ENCODE data around the gene TNNT2.

The TNNT2 gene

DNA sequence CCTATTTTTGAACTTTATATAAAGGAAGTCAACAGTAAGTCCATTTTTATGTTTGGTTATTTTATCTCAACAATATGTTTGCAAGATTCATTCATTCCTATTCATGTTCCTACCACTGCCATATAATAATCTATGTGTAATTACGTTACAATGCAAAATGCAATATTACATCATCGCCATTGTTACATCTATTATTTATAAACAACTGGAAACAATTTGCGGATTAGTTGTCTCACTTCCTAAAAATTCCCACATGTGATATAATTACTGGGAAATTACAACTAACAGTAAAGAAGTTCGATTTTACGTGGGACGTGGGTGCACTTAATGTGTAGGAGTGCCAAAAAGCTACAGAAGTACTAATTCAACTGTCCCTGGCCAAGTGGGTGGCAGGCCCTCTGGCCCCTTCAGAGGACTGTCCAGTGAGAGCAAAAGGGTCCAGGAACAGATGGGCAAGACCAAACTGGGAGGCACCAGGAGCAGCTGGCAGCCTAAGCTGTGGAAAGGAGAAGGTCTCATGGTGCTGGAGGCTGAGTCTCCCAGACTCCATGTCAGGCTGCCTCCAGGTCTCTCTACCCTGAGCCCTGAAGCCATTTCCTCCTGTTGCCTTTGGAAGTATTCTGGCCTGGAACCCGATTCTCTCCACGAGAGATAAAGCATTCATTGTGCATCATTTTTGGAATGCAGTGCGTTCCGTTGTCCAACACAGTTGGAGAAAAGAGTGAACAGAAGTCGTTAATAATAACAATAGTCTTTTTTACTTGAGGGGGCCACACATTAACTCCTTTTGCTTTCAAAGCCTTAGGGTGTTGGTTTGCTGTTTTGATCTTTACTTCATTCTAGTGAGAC lies 42.9 kb downstream of the TNNT2 start:
- DNase-seq (ENCODE audit: low read depth) = no peak

DNA sequence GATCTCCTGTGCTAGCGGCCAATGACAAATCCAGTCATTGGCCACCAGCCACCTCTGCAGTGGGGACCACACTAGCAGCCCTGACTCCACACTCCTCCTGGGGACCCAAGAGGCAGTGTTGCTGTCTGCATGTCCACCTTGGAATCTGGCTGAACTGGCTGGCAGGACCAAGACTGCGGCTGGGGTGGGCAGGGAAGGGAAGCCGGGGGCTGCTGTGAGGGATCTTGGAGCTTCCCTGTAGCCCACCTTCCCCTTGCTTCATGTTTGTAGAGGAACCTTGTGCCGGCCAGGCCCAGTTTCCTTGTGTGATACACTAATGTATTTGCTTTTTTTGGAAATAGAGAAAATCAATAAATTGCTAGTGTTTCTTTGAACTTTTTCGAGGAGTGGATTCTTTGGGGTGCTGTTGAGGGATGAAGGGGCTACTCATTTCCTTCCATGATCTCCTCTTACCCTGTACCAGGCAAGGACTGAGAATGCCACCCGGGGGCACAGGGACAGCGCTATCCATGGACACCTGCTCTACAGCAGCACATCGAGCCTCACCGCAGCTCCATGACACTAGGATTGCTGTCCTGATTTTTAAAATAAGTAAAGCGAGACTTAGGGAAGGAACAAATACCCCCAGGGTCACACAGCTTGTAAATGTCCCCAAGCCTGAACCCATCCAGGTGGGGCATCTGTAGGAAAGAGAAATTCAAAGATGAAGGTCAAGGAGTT lies 44.7 kb downstream of the TNNT2 start:
- no peak for DNase-seq (ENCODE audit: low read depth)

DNA sequence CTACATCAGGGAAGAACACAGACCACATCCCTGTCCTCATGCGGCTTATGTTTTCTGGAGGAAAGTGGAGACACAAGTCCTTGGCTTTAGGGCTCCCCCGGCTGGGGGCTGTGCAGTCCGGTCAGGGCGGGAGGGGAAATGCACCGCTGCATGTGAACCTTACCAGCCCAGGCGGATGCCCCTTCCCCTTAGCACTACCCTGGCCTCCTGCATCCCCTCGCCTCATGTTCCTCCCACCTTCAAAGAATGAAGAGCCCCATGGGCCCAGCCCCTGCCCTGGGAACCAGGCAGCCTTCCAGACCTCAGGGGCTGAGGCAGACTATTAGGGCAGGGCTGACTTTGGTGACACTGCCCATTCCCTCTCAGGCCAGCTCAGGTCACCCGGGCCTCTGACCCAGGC lies 45.5 kb downstream of the TNNT2 start:
- no peak for DNase-seq (ENCODE audit: low read depth)

DNA sequence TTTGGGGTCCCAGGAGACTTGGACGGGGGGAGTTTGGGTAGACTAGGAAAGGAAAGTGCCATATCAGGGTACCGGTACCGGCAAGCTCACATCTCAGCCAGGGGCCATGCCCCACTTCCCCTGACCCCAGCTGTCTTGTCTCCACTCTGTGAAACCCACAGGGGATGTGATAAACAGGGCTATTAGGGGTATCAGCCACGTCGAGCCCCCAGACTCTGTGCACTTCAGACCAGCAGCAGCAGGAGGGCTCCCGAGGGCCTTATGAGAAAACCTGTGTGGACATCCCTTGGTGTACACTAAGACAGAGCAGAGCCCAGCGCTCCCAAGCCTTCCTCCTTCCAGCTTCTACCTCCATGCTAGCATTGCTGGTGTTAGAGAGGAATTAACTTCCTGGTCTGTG lies 46.3 kb downstream of the TNNT2 start:
- no peak for DNase-seq (ENCODE audit: low read depth)

DNA sequence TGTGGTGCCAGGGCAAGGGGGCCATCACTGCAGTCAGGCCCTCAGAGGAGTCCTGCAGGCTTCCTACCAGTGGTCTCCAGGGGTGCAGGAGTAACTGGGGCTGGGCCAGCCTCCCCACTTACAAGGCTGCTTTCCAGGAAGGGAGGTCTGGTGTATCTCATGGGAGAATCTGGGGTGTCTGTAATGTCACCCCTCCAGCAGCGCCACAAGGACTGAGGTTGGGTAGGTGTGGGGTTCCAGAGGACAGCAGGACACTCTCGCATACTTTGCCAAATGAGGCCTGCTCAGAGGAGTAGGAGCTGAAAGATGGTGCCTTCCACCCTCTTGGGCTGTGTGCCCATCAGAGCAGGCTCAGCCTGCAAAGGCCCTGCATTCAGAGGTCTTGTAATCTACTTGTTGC lies 46.9 kb downstream of the TNNT2 start:
- no peak for DNase-seq (ENCODE audit: low read depth)

DNA sequence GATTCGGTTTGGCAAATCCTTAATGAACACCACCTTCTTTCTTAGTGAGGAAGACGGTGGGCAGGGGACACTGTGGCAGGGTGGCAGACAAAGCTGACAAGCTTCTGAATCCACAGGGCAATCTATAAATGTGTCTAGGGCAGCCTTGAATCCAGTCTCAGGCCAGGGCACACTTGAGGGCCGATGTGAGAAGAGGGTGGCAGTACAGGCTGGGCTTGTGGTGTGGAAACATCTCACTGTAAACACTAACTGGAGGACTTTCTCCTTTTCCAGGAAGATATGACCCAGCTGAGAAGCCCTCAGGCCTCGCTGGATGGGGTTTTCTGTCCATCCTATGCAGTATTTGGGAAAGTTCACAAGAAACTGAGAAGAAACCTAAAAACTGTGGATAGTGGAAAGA lies 47.7 kb downstream of the TNNT2 start:
- DNase-seq (ENCODE audit: low read depth) = no peak

DNA sequence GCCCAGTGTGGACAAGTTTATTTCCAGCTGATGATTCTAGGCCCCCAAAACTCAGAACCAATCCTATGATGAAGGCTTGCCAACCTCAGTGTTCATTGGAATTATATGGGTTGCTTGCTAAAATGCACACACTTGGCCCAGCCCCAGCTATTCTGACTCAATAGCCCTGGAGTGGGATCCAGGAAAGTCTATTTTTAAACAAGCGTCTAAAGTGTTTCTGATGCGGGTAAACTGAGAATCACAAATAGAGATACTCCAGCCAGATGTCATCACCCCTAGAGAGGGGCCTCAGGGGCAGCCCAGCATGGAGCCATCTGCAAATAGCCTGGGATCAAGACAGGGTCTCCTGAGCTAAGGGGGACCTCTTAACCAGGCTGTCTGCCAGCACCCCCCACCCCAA lies 48.2 kb downstream of the TNNT2 start:
- no peak for DNase-seq (ENCODE audit: low read depth)

DNA sequence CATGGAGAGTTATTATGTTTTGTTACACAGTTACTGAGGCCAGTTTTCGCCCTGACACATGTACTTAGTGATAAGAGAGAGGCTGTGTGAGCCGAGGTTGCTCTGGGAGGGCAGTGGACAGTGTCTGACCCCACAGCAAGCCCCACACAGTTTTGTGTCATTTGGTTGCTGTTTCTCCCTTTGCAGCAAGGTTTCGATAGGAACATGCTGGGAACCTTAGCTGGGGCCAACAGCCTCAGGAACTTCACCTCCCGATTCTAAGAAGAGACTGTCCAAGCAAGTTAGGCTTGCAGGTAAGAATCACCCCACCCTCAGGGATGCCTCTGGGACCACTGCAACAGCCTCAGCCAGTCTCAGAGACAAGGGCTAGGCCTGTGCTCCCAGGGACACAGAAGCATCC lies 48.9 kb downstream of the TNNT2 start:
- DNase-seq (ENCODE audit: low read depth) = no peak

DNA sequence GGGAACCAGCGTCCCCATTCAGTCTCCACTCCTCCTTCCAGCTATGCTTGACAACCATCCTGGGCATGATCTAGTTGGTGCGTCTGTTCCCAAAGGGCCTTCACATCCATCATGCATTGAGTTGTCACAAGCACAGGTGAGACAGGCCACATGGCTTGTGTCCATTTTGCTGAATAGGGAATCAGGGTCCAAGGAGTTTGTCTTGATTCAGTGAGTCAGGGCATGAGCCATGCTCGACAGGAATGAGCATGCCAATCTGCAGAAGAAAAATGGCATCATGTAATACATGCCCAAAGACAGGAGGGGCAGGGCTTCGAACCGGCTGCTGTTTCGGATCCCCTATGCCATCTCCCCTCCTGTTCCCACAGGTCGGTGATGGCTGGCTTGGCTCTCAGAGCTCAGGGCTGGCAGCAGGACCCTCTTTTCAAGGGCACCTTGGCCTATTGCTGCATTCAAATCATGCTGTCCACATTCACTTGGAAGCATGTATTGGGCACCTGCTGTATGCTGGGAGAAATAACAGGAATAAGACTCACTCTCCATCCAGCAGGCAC lies 49.7 kb downstream of the TNNT2 start:
- DNase-seq (ENCODE audit: low read depth) = no peak

DNA sequence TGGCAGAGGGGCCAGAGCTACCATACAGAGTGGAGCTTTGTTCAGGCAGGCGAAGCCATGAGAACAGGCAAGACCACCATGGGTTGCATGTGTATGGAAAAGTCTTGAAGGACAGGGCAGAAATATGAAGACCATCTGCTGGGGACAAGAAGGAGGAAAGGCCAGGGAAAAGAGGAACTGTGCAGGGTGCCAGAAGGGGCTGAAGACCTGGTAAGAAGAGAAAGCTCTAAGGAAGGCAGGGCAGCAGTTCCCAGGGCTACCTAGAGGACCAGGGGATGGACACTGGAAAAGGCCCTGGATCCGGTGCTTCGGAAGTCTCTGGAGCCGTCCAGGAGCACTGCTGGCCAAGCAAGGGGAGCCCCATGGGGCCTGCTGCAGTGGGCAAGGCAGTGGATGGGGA lies 50.8 kb downstream of the TNNT2 start:
- no peak for DNase-seq (ENCODE audit: low read depth)

DNA sequence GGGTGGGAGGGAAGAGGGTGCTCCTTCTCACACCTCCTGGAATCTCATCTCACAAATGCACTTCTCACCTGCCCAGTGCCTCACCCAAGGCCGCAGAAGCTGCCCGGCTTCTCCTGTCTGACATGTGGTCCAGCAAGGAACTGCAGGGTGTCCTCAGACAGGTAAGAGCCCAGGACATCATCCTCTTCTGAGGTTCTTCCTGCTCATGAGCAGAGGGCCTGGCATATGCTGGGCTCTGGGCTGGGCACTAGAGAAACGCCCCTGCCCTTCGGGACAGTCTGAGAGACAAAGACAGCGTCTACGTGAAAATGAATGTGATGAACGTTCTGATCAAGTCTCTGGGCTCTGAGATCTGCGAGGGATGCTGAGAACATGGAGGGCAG lies 51.8 kb downstream of the TNNT2 start:
- DNase-seq (ENCODE audit: low read depth) = no peak

DNA sequence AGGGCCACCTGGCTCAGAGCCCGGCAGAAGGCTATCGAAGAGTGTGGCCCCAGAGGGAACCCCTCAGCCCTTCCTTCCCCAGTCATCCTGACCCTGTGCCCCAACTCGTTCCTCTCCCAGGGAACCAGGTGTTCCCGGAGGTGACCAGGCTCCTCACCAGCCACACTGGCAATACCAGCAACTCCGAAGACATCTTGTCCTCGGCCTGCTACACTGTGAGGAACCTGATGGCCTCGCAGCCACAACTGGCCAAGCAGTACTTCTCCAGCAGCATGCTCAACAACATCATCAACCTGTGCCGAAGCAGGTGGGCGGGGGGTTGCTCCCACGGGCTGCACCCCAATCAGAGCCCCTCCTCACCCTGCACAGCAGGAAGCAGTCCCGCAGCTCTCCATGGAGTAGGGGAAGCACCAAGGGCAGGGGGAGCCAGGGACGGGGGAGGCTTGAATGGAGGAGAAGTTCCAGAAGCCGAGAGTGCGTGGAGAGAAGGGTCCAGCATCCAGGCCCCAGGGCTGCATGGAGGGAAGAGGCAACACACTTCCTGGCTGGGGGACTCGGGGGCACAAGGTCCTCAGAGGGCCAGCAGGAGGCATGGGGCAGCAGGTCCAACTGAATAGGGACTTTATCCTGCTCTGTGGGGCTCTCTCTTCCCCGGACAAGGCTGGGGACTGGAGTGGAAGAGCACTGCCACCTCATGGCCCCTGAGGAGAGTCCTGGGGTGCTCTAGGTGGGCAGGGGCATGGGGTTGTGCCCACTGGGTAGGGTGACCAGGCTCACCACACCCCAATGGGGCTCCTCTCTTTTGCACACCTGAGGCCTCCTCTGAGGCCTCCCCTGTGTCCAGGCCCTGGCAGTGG lies 52.4 kb downstream of the TNNT2 start:
- DNase-seq (ENCODE audit: low read depth) = no peak

DNA sequence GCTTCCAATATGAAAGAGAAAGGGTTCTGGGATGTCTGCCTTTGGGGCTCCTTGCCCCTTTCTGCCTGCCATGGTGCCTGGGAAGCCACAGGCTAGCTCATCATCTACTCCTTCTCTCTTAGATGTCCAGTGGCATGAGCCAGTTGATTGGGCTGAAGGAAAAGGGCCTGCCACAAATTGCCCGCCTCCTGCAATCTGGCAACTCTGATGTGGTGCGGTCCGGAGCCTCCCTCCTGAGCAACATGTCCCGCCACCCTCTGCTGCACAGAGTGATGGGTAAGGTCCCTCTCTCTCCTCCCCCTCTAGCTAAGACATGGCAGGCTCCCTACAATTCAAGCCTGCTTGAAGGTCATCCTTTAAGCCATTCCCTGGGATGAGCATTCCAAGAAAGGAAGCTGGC lies 53.2 kb downstream of the TNNT2 start:
- DNase-seq (ENCODE audit: low read depth) = no peak

DNA sequence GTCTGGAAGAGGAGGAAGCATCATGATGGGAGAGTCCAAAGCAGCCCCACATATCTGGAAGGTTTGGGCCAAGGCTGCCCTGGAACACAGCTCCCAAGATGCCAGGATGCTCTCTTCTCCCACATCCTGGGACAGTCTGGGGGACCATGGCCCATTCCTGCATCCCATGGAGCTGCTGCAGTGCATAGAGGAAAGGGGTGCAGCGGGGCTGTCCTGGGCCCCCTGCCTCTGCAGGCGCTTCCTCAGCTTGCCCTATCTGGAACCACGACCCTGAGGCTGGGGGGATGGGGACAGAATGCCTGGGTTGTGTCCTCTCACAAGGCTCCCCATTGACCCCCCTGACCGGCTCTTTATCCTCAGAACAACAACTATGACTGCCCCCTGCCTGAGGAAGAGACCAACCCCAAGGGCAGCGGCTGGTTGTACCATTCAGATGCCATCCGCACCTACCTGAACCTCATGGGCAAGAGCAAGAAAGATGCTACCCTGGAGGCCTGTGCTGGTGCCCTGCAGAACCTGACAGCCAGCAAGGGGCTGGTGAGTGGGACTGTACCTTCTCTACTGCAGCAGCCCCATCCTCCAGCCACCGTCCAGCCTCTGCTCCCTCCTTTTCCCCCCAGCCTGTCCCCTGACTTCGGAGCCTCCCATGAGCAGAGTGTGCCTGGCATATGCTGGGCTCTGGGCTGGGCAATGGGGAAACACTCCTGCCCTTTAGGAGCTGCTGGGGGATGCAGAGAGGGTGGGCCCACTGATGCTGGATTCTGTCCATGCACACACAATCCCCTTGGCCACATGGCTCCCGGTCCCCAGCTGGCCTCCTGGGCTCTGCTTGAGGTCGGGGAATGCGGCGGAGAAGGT lies 54.6 kb downstream of the TNNT2 start:
- DNase-seq (ENCODE audit: low read depth) = no peak

DNA sequence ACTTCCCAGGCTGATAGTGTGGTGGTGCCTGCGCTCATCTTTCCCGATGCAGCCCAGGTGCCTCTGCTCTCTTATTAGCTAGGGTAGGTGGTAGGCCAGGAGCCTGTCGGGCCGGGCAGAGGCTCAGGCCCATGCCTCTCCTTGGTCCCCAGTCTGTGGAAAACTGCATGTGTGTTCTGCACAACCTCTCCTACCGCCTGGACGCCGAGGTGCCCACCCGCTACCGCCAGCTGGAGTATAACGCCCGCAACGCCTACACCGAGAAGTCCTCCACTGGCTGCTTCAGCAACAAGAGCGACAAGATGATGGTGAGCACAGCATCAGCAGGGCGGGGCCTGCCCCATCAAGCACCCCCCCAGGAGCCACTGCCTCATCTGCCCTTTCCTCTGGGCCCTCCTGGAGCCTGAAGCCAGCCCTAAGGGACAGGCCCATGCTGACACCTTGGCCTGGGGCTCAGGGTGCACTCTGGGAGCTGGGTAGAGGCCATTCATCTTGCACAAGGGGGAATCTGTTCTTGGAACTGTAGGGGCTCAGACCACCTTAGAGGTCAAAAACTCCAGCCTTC lies 55.6 kb downstream of the TNNT2 start:
- no peak for DNase-seq (ENCODE audit: low read depth)

DNA sequence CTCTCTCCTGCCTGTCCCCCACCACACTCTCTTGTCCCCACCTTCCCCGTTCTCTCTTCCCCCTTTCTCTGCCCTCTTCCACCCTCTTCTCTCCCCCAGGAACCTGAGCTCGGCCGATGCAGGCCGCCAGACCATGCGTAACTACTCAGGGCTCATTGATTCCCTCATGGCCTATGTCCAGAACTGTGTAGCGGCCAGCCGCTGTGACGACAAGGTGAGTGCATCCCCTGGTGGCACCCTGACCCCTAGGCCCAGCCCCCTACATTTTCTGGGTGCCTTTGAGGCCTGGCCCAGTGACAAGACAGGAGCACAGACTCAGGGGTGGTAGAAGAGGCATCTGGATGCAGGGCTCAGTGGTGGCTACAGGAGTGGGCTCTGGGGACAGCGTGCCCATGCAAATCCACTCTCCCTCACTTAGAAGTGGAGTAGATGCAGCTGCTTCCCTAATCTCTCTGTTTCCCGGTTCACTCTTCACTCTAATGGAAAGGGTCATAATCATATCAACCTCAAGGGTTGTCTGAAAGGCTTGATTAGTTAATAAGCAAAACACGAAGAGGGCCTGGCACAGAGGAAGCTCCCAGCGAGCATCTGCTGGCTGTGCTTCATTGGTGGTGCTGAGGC lies 57.2 kb downstream of the TNNT2 start:
- no peak for DNase-seq (ENCODE audit: low read depth)

DNA sequence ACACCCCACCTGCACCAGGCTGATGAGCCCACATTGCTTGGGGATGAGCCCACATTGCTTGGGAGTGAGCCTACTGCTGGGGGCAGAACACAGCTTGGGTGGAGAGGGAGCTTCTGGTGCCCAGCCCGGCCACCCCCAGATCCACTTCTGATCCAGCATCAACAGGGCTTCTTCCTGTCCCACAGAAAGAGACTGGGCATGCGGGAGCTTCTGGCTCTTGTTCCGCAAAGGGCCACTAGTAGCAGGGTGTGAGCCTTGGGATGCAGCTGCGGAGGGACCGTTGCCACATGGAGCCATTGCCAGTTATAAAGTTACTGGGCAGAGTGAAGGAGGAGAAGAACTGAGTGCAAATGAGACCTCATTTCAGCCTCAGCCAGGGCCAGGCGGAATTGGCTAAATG lies 57.8 kb downstream of the TNNT2 start:
- DNase-seq (ENCODE audit: low read depth) = no peak

DNA sequence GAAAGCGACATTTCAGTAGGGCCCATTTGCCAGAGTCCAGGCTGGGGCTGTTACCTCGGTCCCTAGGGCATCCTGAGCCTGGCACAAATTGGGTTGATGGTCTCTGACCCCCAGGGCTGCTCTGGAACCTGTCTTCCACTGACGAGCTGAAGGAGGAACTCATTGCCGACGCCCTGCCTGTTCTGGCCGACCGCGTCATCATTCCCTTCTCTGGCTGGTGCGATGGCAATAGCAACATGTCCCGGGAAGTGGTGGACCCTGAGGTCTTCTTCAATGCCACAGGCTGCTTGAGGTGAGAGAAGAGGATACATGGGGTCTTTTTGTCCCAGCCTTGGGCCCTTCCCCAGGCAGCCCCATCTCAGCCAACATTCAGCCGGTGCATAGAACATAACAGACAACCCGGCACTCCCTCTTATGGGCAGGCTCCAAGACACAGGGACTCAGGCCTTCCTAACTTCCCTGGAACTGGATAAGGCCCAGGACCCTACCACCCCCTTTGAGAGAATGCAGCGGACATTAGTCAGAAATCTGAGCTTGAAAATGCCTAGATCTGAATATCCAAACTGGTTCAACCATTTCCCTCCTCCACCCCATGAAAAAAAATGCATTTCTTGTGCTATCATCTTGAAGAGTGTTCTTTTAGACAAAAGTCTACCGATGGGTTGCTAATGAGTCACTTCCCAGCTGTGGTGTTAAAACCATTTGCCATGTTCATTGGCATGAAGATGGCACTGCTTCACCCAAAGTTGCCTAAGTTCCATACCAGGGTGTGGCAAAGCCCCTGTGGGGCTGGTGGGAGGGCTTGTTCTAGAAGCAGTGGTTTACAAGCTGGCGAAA lies 58.8 kb downstream of the TNNT2 start:
- DNase-seq (ENCODE audit: low read depth) = no peak

DNA sequence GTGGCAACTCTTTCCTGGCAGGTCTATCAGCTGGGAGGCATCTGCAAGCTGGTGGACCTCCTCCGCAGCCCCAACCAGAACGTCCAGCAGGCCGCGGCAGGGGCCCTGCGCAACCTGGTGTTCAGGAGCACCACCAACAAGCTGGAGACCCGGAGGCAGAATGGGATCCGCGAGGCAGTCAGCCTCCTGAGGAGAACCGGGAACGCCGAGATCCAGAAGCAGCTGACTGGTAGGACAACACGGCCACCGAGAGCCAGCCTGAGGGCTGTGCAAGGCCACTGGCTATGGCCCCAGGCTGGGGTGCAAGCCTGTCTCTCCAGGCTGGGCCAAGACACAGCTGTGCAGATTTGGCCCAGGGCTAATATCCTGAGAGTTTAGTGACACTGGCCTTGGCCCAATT lies 59.9 kb downstream of the TNNT2 start:
- no peak for DNase-seq (ENCODE audit: low read depth)

DNA sequence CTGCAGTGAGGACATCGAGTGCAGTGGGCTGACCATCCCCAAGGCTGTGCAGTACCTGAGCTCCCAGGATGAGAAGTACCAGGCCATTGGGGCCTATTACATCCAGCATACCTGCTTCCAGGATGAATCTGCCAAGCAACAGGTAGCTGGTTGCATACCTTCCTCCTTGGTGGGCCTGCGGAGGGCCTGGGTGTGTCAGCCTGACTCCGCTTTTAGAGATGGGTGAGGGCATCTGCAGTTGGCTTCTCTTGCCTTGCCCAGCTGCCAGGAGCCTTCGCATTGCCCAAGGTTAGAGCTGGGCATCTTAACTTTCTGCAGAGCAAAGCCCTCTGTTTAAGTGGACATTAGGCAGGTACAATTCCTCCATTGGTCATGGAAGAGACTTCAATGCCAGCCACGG lies 60.9 kb downstream of the TNNT2 start:
- DNase-seq (ENCODE audit: low read depth) = no peak
